Calu3 (cell line): Measurements from ENCODE around the gene PPP1R12B. TPM values are rescaled to one million over a fixed set of nuclear protein-coding genes. Genes with fewer than 3 reads are reported as not detected.
"Not testable (repeated sequence)": the region's sequence is repeated elsewhere in the genome, so short reads cannot be mapped to it uniquely, and the experiment has no call there.

ENCODE experiments used
- BruUV-seq: library from RNA; stranded (reverse); fragments of 400-500 nt; replicated peaks from 2 replicates; lab custom pipeline; 2021; lab: Mats Ljungman, UMichigan
- CTCF ChIA-PET: fragments of 300-600 bp; sonication (Branson Sonifier 250); formaldehyde crosslinking; loops from one replicate; lab custom pipeline; 2022; ENCODE audit warnings: antibody characterized with exemption; lab: Charles Lee
- DNase-seq: peaks from one replicate; pipeline ENCODE4 v3.0.0; 2022
- H3K27ac Mint-ChIP-seq: one replicate; pipeline ENCODE4 v1.8.0; 2022; ENCODE audit warnings: mixed read lengths; ENCODE audit not compliant: unreplicated experiment
- H3K27me3 Mint-ChIP-seq: one replicate; pipeline ENCODE4 v1.8.0; 2022; ENCODE audit warnings: mixed read lengths; ENCODE audit not compliant: unreplicated experiment
- H3K36me3 Mint-ChIP-seq: one replicate; pipeline ENCODE4 v1.8.0; 2022; ENCODE audit warnings: mild to moderate bottlenecking, moderate library complexity, mixed read lengths; ENCODE audit not compliant: insufficient read depth, unreplicated experiment
- H3K4me1 Mint-ChIP-seq: one replicate; pipeline ENCODE4 v1.8.0; 2022; ENCODE audit warnings: mild to moderate bottlenecking, low read depth, mixed read lengths; ENCODE audit not compliant: unreplicated experiment
- H3K4me3 Mint-ChIP-seq: one replicate; pipeline ENCODE4 v1.8.0; 2022; ENCODE audit warnings: mild to moderate bottlenecking, low read depth, moderate library complexity, mixed read lengths; ENCODE audit not compliant: unreplicated experiment
- H3K9me3 Mint-ChIP-seq: one replicate; pipeline ENCODE4 v1.8.0; 2022; ENCODE audit warnings: low read depth, mixed read lengths; ENCODE audit not compliant: unreplicated experiment
- CTCF ChIP-seq: fragments of 200-600 bp; IDR thresholded peaks from one replicate; pipeline ENCODE4 v1.8.0; 2022; ENCODE audit warnings: antibody characterized with exemption; ENCODE audit not compliant: unreplicated experiment
- intact Hi-C: fragments of 100-400 bp; cut with micrococcal nuclease; formaldehyde crosslinking; loops from one replicate; pipeline ENCODE4 v1.10.0; 2022; ENCODE audit not compliant: unreplicated experiment
- total RNA-seq: library from RNA; stranded (reverse); gene quantifications from 2 replicates; pipeline ENCODE4 v1.2.3, GENCODE V29; 2022

PPP1R12B gene
- total RNA-seq, 1 experiment from 2014 or later = 31.8 TPM

GRCh38 chr1:202621446-202621845 lies 272.9 kb downstream of the PPP1R12B start:
- no peaks in the 10 kb centered on the region for H3K36me3 Mint-ChIP-seq
- CTCF ChIA-PET = interaction anchor here (1.3 kb wide), 1 partner anchor 21 kb away, joined by 5 read pairs; no protein-coding TSS in a partner anchor
- H3K4me3 Mint-ChIP-seq = no peak overlapping the region
- no peak overlapping the region for H3K27ac Mint-ChIP-seq
- TF ChIP-seq CTCF = no peak
- intact Hi-C loops = no loop called here
- peaks cover 21% of the 10 kb centered on the region for H3K4me1 Mint-ChIP-seq
- DNase-seq = no peak
- BruUV-seq = no TSS peak
- H3K27me3 Mint-ChIP-seq = no peaks in the 10 kb centered on the region
- H3K9me3 Mint-ChIP-seq = no peaks in the 10 kb centered on the region

GRCh38 chr1:202622388-202622787 lies 273.9 kb downstream of the PPP1R12B start:
- BruUV-seq = no TSS peak
- Mint-ChIP-seq H3K4me3 (no peak overlapping the region), H3K27ac (no peak overlapping the region), H3K27me3 (peaks cover 4% of the 10 kb centered on the region), H3K9me3 (no peaks in the 10 kb centered on the region), H3K4me1 (peaks cover 17% of the 10 kb centered on the region), H3K36me3 (no peaks in the 10 kb centered on the region)
- no peak for TF ChIP-seq CTCF
- intact Hi-C loops = no loop called here
- DNase-seq = no peak
- CTCF ChIA-PET = no interaction called here

- Mint-ChIP-seq H3K9me3 (no peaks in the 10 kb centered on the region), H3K4me3 (no peak overlapping the region), H3K27ac (no peak overlapping the region), H3K4me1 (peaks cover 17% of the 10 kb centered on the region), H3K36me3 (no peaks in the 10 kb centered on the region), H3K27me3 (peaks cover 11% of the 10 kb centered on the region)
- intact Hi-C loops = no loop called here
- no TSS peak for BruUV-seq
- DNase-seq = no peak
- CTCF ChIA-PET = no interaction called here
- no peak for TF ChIP-seq CTCF
These were observed 274.6 kb downstream of the PPP1R12B start for GRCh38 chr1:202623075-202623474.

- BruUV-seq, intact Hi-C loops, CTCF ChIA-PET: not testable (repeated sequence)
These were observed 275.0 kb downstream of the PPP1R12B start for GRCh38 chr1:202623476-202623875.

GRCh38 chr1:202624088-202624780 lies 275.7 kb downstream of the PPP1R12B start:
- CTCF ChIA-PET = no interaction called here
- intact Hi-C loops = no loop called here
- peaks cover 23% of the 10 kb centered on the region for H3K27me3 Mint-ChIP-seq
- H3K36me3 Mint-ChIP-seq = no peaks in the 10 kb centered on the region
- DNase-seq = no peak
- BruUV-seq = no TSS peak
- H3K4me1 Mint-ChIP-seq = peaks cover 8% of the 10 kb centered on the region
- no peak overlapping the region for H3K4me3 Mint-ChIP-seq
- no peak overlapping the region for H3K27ac Mint-ChIP-seq
- H3K9me3 Mint-ChIP-seq = no peaks in the 10 kb centered on the region
- TF ChIP-seq CTCF = no peak

More at GRCh38 chr1:202623476-202623875, 275.0 kb downstream of the PPP1R12B start:
- Mint-ChIP-seq H3K27me3 (peaks cover 15% of the 10 kb centered on the region), H3K4me1 (peaks cover 15% of the 10 kb centered on the region)
- not testable (repeated sequence) for H3K9me3 Mint-ChIP-seq, H3K27ac Mint-ChIP-seq, DNase-seq, H3K36me3 Mint-ChIP-seq, H3K4me3 Mint-ChIP-seq
